ENCODE measurements around the gene FBXO41.

FBXO41 gene

GRCh38 chr2:73268830-73269685 lies 15.2 kb downstream of the FBXO41 start:
- TF ChIP-seq CTCF (IDR thresholded peaks at IDR 0.05): peak; percentile 29; the same call in 1 of the 2 replicates

GRCh38 chr2:73268366-73268829 lies 15.9 kb downstream of the FBXO41 start:
- no peak for TF ChIP-seq CTCF (IDR thresholded peaks at IDR 0.05)

GRCh38 chr2:73267008-73267407 lies 17.3 kb downstream of the FBXO41 start:
- no peak for TF ChIP-seq CTCF (IDR thresholded peaks at IDR 0.05)

- TF ChIP-seq CTCF (IDR thresholded peaks at IDR 0.05): no peak
These were observed 18.0 kb downstream of the FBXO41 start for GRCh38 chr2:73266061-73266901.

- no peak for TF ChIP-seq CTCF (IDR thresholded peaks at IDR 0.05)
These were observed 18.8 kb downstream of the FBXO41 start for GRCh38 chr2:73265298-73266060.

GRCh38 chr2:73264783-73265182 lies 19.5 kb downstream of the FBXO41 start:
- TF ChIP-seq CTCF (IDR thresholded peaks at IDR 0.05): no peak

DNA sequence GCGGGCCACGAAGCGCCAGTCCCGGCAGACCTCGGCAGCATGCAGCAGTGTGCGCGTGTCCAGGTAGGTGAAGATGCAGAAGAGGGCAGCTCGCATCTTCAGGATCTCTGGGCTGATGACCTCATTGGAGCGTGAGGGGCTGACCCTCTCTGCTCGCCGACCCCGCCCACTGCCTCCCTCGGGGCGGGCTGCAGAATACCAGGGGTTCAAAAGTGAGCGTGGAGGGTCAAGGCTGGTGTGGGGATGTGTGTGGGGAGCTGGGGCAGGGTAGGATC lies 20.0 kb downstream of the FBXO41 start:
- no peak for TF ChIP-seq CTCF (IDR thresholded peaks at IDR 0.05)

Measured in LNCAP (cell line).